Dermis blood vessel endothelial cell (primary cell): ENCODE measurements around the gene TAF7L. TPM values are rescaled to one million over a fixed set of nuclear protein-coding genes. Genes with fewer than 3 reads are reported as not detected.
A peak's percentile ranks its signal among the peaks of the same experiment; 100 is the strongest.
"Not testable (repeated sequence)": the region's sequence is repeated elsewhere in the genome, so short reads cannot be mapped to it uniquely, and the experiment has no call there.

Experiments used
- DNase-seq: peaks from one replicate; pipeline ENCODE4 v3.0.0; 2010
- total RNA-seq: library from RNA; depleted of rRNA; stranded (reverse); fragments of >200 nt; gene quantifications from 2 replicates; pipeline ENCODE4 v1.2.3, GENCODE V29; 2014

Gene TAF7L, protein sequence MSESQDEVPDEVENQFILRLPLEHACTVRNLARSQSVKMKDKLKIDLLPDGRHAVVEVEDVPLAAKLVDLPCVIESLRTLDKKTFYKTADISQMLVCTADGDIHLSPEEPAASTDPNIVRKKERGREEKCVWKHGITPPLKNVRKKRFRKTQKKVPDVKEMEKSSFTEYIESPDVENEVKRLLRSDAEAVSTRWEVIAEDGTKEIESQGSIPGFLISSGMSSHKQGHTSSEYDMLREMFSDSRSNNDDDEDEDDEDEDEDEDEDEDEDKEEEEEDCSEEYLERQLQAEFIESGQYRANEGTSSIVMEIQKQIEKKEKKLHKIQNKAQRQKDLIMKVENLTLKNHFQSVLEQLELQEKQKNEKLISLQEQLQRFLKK
- 0.23 TPM in 1 of 2 replicates, not detected in the other for total RNA-seq

DNA sequence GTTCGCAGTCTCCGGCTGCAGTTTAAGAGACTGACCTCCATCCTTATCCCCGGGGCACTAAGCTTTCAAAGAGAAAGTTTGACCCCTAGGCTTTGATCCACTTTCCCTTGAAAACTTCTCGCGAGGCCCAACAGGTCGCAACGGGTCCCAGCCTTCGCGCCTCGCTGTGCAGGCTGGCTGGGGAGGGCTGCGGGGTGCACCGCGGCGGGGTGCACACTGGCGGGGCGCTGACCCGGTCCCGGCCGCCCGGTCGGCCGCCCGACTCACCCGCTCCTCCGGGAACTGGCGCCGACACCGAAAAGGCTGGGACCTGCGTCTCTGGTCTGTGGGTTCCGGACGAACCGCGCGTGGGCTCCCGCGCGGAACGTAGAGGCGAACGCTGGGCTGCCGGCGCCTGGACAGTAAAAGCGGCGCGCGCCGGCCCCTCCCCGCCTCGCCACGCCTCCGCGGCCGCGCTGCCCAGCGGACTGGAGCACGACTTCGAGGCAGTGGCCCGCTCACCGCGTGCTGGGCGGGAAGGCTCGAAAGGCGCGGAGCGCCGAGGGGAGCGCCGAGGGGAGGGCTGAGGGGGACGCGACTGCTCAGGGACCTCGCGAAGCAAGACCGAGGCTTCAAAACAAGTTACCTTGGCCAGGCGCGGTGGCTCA lies at the start of gene TAF7L:
TSS of gene TAF7L (minus strand) at position 378 of the 647 bp plus-strand sequence. CDS start 3,791 bp downstream, outside the sequence.
- peak; percentile 27 for DNase-seq

DNA sequence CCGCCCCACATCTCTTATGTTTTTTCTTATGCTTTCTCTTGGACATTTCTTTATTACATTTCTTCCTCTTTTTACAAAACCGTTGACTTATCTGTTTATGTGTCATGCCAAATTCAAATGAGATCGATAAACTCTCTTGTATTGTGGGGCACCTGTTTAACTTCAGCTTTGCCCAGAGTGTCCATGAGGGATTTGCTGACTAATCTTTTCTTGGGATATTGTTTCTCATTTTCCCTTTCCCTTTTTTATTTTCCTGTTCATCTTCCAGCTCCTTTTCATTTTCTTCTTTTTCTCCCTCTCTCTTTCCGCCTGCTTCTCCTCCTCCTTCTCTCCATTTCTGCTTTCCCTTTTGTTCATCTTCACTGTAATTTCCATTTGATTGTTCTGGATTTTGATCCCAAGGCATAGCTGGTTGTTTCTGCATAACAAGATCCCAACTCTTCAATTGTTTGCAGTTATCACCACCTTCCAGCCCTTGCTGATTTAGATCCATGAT lies 46.7 kb upstream of the TAF7L start:
- DNase-seq, result no peak

GRCh38 chrX:101334310-101334709 lies 43.2 kb upstream of the TAF7L start:
- not testable (repeated sequence) for DNase-seq

DNA sequence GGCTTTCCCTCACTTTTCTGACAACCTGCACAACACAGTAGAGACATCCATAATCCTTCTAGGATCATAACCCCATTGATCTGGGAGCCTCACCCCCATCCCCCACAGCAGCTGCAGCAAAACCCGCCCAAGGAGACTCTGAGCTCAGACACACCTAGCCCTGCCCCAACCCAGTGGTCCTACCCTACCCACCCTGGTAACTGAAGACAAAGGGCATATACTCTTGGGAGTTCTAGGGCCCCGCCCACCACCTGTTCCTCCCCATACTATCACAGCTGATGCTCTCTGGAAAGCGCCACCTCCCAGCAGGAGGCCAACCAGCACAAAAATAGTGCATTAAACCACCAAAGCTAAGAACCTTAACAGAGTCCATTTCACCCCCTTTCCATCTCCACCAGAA lies 35.5 kb upstream of the TAF7L start:
- DNase-seq, result not testable (repeated sequence)

DNA sequence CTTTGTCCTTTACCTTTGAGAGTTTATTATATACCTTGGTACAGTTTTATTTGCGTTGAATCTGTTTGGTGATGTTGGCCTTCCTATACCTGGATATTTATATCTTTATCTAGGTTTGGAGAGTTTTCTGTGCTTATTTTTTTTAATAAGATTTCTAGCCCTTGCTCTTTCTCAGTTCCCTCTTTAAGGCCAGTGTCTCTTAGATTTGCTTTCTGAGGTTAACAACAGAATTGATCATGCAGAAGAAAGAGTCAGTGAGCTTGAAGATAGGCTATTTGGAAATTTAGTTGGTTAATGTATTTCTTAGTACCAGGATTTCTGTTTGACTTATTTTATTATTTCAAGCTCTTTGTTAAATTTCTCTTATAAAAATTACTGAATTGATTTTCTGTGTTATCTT lies 12.7 kb upstream of the TAF7L start:
- DNase-seq, result no peak

DNA sequence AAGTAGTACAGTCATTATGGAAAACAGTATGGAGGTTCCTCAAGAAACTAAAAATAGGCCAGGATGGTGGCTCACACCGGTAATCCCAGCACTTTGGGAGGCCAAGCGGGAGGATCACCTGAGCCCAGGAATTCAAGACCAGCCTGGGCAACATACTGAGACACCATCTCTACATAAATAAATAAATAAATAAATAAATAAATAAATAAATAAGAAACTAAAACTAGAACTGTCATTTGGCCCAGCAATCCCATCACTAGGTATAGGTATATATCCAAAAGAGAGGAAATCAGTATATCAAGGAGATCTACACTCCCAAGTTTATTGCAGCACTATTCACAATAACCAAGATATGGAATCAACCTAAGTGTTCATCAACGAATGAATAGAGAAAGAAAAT lies 4.5 kb upstream of the TAF7L start:
- not testable (repeated sequence) for DNase-seq

DNA sequence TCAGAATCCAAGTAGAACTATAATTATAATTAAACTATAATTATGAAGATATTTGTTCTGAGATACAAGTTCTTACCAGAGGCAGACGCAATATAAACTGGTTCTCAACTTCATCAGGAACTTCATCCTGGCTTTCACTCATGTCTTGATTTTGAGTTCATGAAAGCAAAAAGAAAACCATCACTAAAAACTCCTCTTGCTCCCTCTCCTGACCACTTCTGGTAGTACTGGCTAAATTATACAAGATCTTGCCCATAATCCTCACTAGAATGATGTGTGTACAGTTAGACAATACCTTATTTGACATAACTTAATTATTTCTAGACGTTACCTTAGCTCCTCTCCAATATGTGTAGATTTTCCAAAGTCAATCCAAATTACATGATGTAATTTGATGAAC lies 3.7 kb downstream of the TAF7L start:
- peak; percentile 64 for DNase-seq

- no peak for DNase-seq
Measured at GRCh38 chrX:101276238-101276637, 14.9 kb downstream of the TAF7L start.

GRCh38 chrX:101274198-101274597 lies 16.9 kb downstream of the TAF7L start:
- no peak for DNase-seq

DNA sequence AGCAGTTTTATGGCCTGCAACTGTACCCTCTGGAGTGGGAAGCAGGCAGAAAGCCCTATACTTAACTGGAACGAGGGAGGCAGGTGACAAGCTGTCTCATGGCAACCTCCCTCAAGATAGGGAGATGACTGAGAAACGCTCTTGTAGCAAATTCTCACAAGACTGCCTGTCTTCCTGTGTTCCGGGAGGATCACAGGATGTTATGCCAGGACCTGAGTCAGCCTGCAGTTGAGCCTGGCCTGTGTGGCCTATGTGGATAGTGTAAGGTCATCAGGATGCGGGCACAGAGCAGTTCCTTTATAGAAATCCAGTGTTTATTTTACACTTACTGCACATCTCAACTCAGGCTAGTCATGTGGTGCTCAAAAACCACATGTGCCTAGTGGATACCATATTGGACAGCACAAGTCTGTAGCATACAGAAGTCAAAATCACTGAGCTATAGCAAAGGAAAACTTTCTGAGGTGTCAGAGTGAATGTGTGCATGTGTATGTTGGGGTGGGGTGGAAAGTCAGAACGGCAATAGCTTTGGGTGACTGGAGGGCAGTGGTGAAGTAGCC lies 25.2 kb downstream of the TAF7L start:
- peak; percentile 71 for DNase-seq

GRCh38 chrX:101263766-101264165 lies 27.4 kb downstream of the TAF7L start:
- DNase-seq, result no peak

- DNase-seq, result no peak
Measured at GRCh38 chrX:101262590-101262989, 28.5 kb downstream of the TAF7L start.

DNA sequence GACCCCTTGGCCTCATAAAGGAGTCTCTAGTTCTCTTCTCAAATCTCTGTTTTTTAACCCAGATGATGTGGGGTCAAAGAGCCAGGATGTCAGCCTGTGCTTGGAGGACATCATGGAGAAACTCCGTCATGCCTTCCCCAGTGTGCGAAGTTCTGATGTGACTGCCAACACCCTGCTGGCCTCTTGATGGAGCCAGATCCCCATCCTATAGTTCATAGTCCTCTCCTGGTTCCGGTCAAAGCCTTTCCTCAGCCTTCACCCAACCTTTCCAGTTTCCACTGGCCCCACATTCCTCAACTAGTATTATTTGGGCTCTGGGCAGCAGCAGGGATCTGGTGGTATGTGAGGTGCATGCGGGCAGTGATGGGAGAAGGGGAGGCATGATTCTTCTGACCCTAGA lies 30.7 kb downstream of the TAF7L start:
- DNase-seq, result peak; percentile 43

GRCh38 chrX:101258259-101258581 lies 32.9 kb downstream of the TAF7L start:
- DNase-seq, result no peak

- DNase-seq, result no peak
Measured at GRCh38 chrX:101257448-101258258, 33.5 kb downstream of the TAF7L start.

DNA sequence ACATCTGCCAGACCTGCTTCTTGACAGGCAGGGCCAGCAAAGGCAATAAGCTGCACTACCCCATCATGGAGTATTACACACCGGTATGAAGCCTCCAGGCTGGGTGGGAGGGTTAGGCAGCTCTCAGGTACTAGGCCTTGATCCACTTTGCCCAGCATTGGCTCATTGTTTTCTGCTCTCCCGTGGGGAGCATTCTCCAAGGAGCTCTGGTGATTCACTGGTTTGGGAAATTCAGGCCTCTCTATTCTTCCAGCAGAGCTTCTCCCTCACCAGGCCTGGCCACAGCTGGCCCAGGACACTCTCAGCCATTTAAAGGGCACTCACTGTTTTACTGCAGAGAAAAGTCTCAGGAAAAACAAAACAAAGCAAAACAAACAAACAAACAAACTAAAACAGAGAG lies 38.5 kb downstream of the TAF7L start:
- DNase-seq, result no peak

DNA sequence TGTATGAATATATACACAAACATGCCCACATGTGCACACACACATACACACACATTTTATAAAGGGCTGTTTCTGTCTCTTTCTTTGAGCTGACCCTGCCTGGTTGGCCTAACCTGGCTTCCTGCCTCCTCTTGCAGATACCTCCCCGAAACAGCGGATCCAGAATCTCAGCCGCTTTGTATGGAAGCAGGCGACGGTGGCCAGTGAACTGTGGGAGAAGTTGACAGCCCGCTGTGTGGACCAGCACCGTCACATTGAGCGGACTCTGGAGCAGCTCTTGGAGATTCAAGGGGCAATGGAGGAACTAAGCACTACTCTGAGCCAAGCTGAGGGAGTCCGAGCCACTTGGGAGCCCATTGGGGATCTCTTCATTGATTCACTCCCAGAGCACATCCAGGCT lies 49.6 kb downstream of the TAF7L start:
- no peak for DNase-seq

GRCh38 chrX:101237041-101237440 lies 54.1 kb downstream of the TAF7L start:
- DNase-seq, result no peak

- no peak for DNase-seq
Measured at GRCh38 chrX:101232316-101232715, 58.8 kb downstream of the TAF7L start.

GRCh38 chrX:101231080-101231479 lies 60.1 kb downstream of the TAF7L start:
- DNase-seq, result no peak

DNA sequence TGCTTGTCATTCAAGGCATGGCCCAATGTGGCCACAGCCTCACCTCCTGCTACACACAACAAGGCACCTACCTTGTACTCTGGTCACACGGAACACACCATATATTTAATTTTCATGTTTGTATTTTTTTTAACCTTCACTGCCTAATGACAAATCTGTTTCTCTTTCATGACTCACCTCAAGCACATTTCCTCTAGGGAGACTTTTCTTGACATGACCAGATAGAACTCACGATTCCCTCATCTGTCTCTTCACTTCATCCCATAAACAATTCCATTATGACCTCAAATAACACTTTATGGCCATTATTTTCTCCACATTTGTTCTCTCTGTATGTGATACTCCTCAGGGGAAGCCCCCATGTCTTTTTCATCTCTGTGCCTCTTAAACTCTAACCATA lies 60.5 kb downstream of the TAF7L start:
- DNase-seq, result peak; percentile 15

DNA sequence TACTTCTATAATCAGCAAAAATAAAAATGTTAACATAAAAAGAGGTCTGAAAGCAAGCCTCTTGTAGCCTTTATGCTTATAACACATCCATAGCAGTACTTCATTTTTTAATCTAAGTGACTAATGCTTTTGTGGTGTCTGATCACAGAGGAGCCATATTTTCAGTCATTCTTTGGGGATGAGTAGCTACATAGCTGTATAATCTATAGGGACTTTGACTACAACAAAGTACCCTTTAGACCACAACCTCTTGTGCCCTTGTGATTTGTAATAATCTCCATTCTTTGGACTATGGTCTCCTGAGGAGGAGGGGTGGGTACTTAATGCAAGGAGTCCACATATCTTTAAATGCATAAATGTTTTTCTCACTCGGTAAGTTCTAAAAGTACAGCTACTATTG lies 62.0 kb downstream of the TAF7L start:
- no peak for DNase-seq

DNA sequence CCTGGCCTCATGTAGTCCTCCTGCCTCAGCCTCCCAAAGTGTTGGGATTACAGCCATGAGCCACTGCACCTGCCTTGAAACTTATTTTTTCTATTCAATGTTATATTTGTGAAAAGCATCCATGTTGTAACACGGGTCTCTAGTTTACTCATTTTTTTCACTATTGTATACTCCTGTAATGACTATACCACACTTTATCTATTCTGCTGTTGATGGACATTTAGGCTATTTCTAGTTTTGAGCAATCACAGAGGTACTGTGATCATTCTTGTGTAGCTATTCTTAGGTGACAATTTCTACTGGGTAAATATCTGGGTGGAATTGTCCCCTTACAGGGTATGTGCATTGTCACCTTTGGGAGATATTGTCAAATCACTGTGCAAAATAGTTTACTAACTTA lies 67.9 kb downstream of the TAF7L start:
- DNase-seq, result no peak
